ENCODE data around the gene PLXNA4. TPM values are rescaled to one million over a fixed set of nuclear protein-coding genes. Genes with fewer than 3 reads are reported as not detected.

The PLXNA4 gene
- total RNA-seq, 1 experiment from 2014 or later, result 11.2 TPM

GRCh38 chr7:132418840-132419239 lies 157.4 kb downstream of the PLXNA4 start:
- Histone ChIP-seq H3K9me3 (replicated peaks) (no peaks in the 10 kb centered on the region), H3K27me3 (no peaks in the 10 kb centered on the region), H3K27ac (no peak overlapping the region), H3K36me3 (no peaks in the 10 kb centered on the region), H3K4me1 (peaks cover 13% of the 10 kb centered on the region), H3K4me3 (no peak overlapping the region)
- no peak for DNase-seq

DNA sequence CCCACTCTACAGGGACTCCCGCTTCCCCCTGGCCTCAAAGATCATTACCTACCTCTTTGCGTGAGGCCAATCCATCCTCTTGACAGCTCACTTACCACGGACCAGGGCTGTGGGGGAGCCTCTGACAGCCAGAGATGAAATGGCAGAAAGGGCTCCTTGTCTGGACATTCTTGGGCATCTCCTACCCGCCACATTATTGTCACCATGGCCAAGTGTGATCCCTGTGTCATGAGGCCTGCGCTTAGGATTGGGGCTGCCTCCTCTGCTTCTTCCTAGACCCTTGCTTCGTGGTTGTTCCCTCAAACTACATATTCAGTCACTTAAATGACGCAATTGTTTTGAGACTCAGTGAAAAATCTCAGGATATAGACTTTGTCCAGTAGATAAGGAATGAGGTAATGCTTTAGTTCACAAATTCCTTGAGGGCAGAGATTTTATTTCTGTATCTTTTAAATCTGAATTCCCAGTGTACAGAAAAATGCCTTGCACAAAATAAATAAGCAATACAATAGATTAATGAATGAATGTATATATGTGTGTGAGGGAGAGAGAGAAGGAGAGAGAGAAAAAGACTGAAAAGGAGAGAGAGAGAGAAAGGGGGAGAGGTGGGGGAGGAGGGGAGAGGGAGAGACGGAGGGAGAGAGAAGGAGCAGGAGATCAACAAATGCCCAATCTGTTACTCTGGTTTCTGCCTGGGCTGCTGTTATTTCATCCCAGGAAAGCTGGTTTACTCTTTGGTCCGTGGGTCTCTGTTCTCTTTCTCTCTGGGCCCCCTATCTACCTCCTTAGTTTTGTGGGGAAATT lies 159.0 kb downstream of the PLXNA4 start:
- Histone ChIP-seq H3K4me3 (no peak overlapping the region), H3K27me3 (no peaks in the 10 kb centered on the region), H3K4me1 (peaks cover 12% of the 10 kb centered on the region), H3K36me3 (no peaks in the 10 kb centered on the region), H3K9me3 (replicated peaks) (no peaks in the 10 kb centered on the region), H3K27ac (no peak overlapping the region)
- no peak for DNase-seq

DNA sequence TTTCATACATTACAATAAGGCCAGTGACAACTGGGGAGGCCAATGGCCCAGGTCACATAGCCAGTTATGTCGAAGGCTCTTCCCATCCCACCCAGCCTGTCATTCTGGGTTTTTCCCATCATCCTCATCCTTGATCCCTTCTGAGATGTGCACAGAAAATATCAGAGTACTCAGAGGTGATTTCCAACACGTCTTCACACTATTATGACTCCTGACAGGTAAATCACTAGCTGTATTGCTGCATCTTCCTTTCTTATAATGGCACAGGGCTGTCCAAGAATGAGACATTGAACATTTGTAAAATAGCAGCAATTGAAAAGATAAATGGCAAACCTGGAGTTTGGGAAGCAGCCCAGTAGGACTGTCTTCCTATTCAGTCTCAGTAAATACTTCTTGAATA lies 159.9 kb downstream of the PLXNA4 start:
- Histone ChIP-seq H3K27ac (no peak overlapping the region), H3K4me3 (no peak overlapping the region), H3K4me1 (peaks cover 10% of the 10 kb centered on the region), H3K9me3 (replicated peaks) (no peaks in the 10 kb centered on the region), H3K36me3 (no peaks in the 10 kb centered on the region), H3K27me3 (no peaks in the 10 kb centered on the region)
- no peak for DNase-seq

DNA sequence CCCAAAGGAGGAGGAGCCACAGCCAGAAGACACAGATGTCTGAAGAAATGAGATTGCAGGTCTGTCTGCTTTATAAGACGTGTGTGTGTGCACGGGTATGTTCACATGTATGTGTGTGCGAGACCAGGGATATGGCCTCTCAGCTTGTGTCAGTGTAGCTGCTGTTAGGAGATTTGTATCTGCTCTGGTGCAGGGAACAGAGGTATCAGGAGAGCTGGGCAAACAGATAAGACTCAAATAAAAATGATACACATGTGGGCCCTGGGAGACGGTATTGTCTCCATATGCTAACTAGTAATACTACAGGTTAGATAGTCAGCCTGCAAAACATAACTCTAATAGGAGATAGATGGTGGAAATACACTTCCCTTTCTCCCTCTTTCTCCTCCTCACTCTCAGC lies 161.0 kb downstream of the PLXNA4 start:
- H3K4me1 ChIP-seq, result peaks cover 10% of the 10 kb centered on the region
- no peaks in the 10 kb centered on the region for H3K9me3 ChIP-seq (replicated peaks)
- H3K4me3 ChIP-seq, result no peak overlapping the region
- no peaks in the 10 kb centered on the region for H3K27me3 ChIP-seq
- no peak for DNase-seq
- H3K36me3 ChIP-seq, result no peaks in the 10 kb centered on the region
- H3K27ac ChIP-seq, result no peak overlapping the region

DNA sequence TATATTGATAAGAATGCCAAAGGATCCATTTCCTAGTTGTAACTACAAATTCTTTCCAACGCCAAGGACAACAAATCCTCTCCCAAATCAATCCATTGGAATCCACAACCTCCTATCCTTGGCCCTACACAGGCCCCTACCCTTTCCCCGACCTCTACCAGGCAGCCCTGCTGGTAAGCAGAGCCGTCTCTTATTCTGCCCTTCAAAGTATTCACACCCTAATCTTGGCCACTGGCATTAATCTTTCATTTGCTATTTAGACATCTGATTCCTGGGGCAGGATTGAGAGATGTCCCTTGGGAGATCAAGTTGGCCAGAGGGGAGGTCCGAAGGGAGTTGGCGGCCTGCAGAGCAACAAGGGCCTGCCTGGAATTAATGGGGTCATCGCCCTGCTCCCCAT lies 161.4 kb downstream of the PLXNA4 start:
- Histone ChIP-seq H3K27me3 (no peaks in the 10 kb centered on the region), H3K4me3 (no peak overlapping the region), H3K27ac (no peak overlapping the region), H3K4me1 (peaks cover 8% of the 10 kb centered on the region), H3K9me3 (replicated peaks) (no peaks in the 10 kb centered on the region), H3K36me3 (no peaks in the 10 kb centered on the region)
- no peak for DNase-seq

GRCh38 chr7:132412435-132412834 lies 163.8 kb downstream of the PLXNA4 start:
- Histone ChIP-seq H3K4me1 (no peaks in the 10 kb centered on the region), H3K9me3 (replicated peaks) (no peaks in the 10 kb centered on the region), H3K27me3 (no peaks in the 10 kb centered on the region), H3K36me3 (no peaks in the 10 kb centered on the region), H3K27ac (no peak overlapping the region), H3K4me3 (no peak overlapping the region)
- DNase-seq, result no peak

DNA sequence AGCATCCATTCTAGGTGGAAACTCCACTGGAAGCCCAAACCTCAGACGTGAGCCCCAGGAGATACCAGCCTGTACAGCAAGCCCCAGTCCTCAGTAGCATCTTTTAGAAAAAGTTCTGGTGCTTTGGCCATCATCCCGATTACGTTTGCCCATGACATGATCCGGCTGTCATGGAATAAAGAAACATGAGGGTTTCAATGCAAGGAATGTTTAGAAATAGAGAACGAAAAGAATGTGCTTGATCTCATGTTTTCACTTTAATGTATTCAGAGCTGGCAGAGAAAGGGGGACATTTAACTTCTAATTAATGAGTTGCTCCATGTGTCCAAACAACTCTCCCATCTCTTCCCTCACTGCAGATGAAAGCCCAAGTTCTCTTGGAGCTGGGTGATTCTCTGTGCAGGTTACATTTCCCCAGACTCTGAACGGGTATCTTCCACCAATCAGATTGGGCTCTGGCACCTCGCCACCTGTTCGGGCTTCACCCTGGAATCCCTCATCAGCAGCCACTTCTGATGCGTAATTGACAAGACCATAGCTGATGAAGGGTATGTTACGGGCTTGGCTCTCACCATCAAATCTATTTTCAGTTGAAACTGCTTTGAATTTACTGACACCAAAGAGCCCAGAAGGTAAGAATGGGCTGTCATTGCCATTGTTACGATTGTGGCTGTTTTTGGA lies 165.3 kb downstream of the PLXNA4 start:
- DNase-seq, result no peak
- no peaks in the 10 kb centered on the region for H3K36me3 ChIP-seq
- no peaks in the 10 kb centered on the region for H3K27me3 ChIP-seq
- no peaks in the 10 kb centered on the region for H3K9me3 ChIP-seq (replicated peaks)
- no peaks in the 10 kb centered on the region for H3K4me1 ChIP-seq
- no peak overlapping the region for H3K27ac ChIP-seq
- no peak overlapping the region for H3K4me3 ChIP-seq

DNA sequence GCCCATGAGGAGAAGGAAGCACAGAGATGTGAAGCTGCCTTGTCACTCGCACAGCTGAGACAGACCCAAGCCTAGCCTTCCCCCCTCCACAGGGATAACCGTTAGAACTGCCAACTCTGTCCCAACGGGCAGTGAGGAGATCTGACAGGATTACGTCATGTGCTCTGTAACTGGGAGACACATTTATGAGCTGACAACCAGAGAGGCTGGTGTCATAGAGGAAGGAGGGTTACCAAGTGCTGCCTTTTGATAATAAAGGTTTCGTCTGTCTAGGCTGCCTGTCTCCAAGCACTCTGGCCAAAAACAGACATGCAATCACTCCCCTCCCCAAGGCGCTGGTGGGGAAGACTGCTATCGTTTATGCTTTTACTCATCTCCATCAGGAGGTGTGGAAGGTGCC lies 165.9 kb downstream of the PLXNA4 start:
- Histone ChIP-seq H3K27ac (no peak overlapping the region), H3K4me1 (no peaks in the 10 kb centered on the region), H3K9me3 (replicated peaks) (no peaks in the 10 kb centered on the region), H3K27me3 (no peaks in the 10 kb centered on the region), H3K4me3 (no peak overlapping the region), H3K36me3 (no peaks in the 10 kb centered on the region)
- DNase-seq, result no peak

DNA sequence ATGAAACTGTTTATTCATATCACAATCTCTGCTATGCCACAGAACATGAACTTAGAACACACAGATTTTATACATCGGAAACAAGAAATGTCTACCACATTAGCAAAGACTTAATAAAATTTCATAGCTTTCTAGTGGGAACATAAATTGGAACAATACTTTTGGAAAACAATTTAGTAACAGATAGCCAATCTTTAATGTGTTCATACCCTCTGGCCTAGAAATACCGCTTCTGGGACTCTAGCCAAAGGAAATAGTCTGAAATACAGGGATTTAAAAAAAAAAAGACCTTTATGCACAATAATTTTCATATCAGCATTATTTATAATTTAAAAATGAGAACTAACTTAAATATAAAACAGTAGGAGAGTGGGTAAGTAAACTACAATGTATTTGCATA lies 168.5 kb downstream of the PLXNA4 start:
- Histone ChIP-seq H3K4me1 (no peaks in the 10 kb centered on the region), H3K36me3 (no peaks in the 10 kb centered on the region), H3K27ac (no peak overlapping the region), H3K27me3 (no peaks in the 10 kb centered on the region), H3K4me3 (no peak overlapping the region), H3K9me3 (replicated peaks) (no peaks in the 10 kb centered on the region)
- DNase-seq, result no peak

GRCh38 chr7:132406039-132406438 lies 170.2 kb downstream of the PLXNA4 start:
- H3K27ac ChIP-seq, result no peak overlapping the region
- H3K4me3 ChIP-seq, result no peak overlapping the region
- H3K4me1 ChIP-seq, result no peaks in the 10 kb centered on the region
- H3K36me3 ChIP-seq, result no peaks in the 10 kb centered on the region
- DNase-seq, result no peak
- no peaks in the 10 kb centered on the region for H3K9me3 ChIP-seq (replicated peaks)
- no peaks in the 10 kb centered on the region for H3K27me3 ChIP-seq

- H3K27ac ChIP-seq, result no peak overlapping the region
- no peaks in the 10 kb centered on the region for H3K36me3 ChIP-seq
- no peaks in the 10 kb centered on the region for H3K4me1 ChIP-seq
- no peak for DNase-seq
- H3K9me3 ChIP-seq (replicated peaks), result no peaks in the 10 kb centered on the region
- no peaks in the 10 kb centered on the region for H3K27me3 ChIP-seq
- H3K4me3 ChIP-seq, result no peak overlapping the region
Measured at GRCh38 chr7:132404261-132404660, 172.0 kb downstream of the PLXNA4 start.

DNA sequence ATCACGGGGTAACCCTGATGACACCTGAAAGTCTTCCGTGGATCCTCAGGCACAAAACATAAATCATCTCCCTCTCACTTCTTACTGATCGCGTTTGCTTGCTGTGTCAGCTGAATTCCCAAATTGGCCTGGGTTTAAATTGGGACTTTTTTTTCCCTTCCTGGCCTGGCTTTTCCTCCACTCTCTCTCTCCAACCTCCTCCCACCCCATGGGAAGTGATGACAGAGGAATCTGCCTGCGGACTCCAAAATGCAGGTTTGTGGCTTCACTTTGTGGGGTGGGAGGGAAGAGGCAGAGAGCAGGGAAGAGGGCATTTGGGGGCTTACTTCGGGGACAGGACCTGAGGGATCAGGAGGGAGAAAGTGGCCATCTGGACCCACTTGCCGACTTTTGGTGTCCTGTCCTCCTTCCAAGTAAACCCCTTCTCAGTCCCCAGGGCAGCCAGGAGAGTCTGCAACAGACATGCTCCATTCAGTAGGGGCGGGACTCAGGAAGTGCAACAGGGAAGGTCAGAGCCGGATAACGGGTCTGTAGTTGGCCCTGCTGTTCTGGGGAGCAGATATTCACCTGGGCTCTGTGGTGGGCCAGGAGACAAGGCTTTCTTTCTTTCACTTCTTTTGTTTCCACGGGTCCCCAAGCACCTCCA lies 172.7 kb downstream of the PLXNA4 start:
- Histone ChIP-seq H3K4me1 (no peaks in the 10 kb centered on the region), H3K27ac (no peak overlapping the region)

DNA sequence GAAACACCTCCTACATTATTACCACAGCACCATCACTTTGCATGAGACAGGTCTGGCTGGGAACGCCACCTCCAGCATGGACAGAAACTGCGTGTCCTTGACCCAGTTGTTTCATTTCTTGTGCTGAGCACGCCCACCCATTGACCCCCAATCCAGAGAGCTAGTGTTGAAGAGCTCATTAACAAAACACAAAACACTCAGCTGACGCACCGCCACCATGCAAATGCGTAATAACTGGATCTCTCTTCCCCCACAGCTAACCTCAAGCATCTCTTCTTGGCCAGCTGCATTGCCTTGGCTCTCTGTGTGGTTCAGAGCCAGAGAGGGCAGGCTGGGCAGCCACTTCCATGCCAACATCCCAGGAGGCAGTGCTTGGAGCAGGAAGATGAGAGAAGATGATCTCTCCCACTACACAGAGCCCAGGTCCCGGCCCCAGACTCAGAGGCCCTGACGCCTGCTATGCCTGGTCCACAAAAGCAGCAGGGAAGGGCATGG lies 173.5 kb downstream of the PLXNA4 start:
- Histone ChIP-seq H3K9me3 (replicated peaks) (no peaks in the 10 kb centered on the region), H3K27me3 (no peaks in the 10 kb centered on the region), H3K4me1 (no peaks in the 10 kb centered on the region), H3K36me3 (no peaks in the 10 kb centered on the region), H3K27ac (no peak overlapping the region), H3K4me3 (no peak overlapping the region)
- DNase-seq, result no peak

More for the DNA sequence above, 172.7 kb downstream of the PLXNA4 start:
- no peaks in the 10 kb centered on the region for H3K36me3 ChIP-seq
- H3K9me3 ChIP-seq (replicated peaks), result no peaks in the 10 kb centered on the region
- no peaks in the 10 kb centered on the region for H3K27me3 ChIP-seq
- H3K4me3 ChIP-seq, result no peak overlapping the region
- DNase-seq, result no peak

DNA sequence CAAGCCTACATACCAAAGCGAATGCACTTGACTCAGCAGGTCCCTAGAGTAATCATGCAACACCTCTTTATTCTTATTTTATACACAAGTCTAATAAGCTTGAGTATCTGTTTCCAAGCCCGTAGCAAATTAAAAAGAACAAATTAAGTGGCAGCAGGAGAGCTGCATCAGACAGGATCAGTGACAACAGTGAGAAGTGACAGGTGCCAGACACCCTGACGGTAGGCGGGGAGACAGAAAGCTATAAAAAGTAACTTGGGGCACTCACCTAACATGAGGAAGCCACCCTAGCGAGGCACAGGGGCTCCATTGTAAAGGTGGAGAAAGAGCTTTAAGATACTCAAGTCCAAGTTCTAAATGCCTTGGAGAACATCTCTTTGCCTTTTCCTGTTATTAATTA lies 174.2 kb downstream of the PLXNA4 start:
- no peak overlapping the region for H3K4me3 ChIP-seq
- H3K4me1 ChIP-seq, result no peaks in the 10 kb centered on the region
- no peak for DNase-seq
- no peaks in the 10 kb centered on the region for H3K27me3 ChIP-seq
- no peaks in the 10 kb centered on the region for H3K36me3 ChIP-seq
- H3K27ac ChIP-seq, result no peak overlapping the region
- no peaks in the 10 kb centered on the region for H3K9me3 ChIP-seq (replicated peaks)

DNA sequence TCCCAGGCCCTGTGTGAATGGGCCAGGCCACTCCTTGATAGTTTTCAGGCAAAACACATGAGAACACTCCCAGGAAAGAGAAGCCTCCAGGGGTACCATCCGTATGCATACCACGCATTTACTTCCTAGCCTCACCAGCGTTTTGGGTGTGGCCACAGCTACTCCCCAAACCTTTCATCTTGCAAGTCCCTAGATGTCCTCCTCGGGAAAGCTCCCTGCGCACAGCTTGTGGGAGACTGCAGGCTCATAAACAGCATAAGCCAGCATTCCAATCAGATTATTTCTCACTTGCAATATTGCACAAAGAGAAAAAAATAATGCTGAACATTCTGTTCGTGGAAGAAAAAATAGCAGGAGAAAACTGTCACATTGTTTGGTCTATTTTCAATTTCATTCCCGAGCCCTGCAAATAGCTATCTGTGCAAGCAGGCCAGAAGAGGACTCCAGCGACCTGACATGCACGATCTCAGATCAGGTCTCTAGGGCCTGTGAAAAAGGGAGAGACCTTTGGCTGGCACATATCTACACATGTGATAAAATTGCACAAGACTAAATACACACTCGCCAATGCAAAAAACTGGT lies 175.6 kb downstream of the PLXNA4 start:
- no peaks in the 10 kb centered on the region for H3K4me1 ChIP-seq
- H3K4me3 ChIP-seq, result no peak overlapping the region
- no peaks in the 10 kb centered on the region for H3K36me3 ChIP-seq
- H3K27me3 ChIP-seq, result no peaks in the 10 kb centered on the region
- H3K9me3 ChIP-seq (replicated peaks), result no peaks in the 10 kb centered on the region
- no peak for DNase-seq
- H3K27ac ChIP-seq, result no peak overlapping the region
